Stimulated activated CD8-positive, alpha-beta memory T cell treated with anti-CD3 and anti-CD28 coated beads, Interleukin-4, amount 100 ng/mL, for 24 hours (primary cell): Measurements from ENCODE around the gene ISM1.

ENCODE experiments used
- DNase-seq: peaks from one replicate; pipeline ENCODE4 v3.0.0-alpha.2; 2020; ENCODE audit warnings: low read depth

Gene ISM1

GRCh38 chr20:13256606-13257005, 35.5 kb downstream of the ISM1 start:
- DNase-seq, result no peak

GRCh38 chr20:13259921-13260320, 38.8 kb downstream of the ISM1 start:
- DNase-seq, result no peak

- no peak for DNase-seq
Observed at GRCh38 chr20:13260650-13261279, 39.7 kb downstream of the ISM1 start.

- peak; percentile 55 for DNase-seq
Observed at GRCh38 chr20:13261460-13262301, 40.6 kb downstream of the ISM1 start.

GRCh38 chr20:13262302-13262650, 41.2 kb downstream of the ISM1 start:
- DNase-seq, result no peak

GRCh38 chr20:13262671-13263360, 41.7 kb downstream of the ISM1 start:
- no peak for DNase-seq

- DNase-seq, result no peak
Observed at GRCh38 chr20:13263451-13263850, 42.4 kb downstream of the ISM1 start.

- DNase-seq, result no peak
Observed at GRCh38 chr20:13264907-13265306, 43.8 kb downstream of the ISM1 start.

- DNase-seq, result no peak
Observed at GRCh38 chr20:13265941-13266340, 44.9 kb downstream of the ISM1 start.

- no peak for DNase-seq
Observed at GRCh38 chr20:13267231-13267630, 46.2 kb downstream of the ISM1 start.

GRCh38 chr20:13268953-13269352, 47.9 kb downstream of the ISM1 start:
- no peak for DNase-seq

- no peak for DNase-seq
Observed at GRCh38 chr20:13270211-13270610, 49.1 kb downstream of the ISM1 start.

GRCh38 chr20:13271098-13271497, 50.0 kb downstream of the ISM1 start:
- no peak for DNase-seq

GRCh38 chr20:13271977-13272975, 51.2 kb downstream of the ISM1 start:
- DNase-seq, result no peak

- DNase-seq, result no peak
Observed at GRCh38 chr20:13274275-13274861, 53.3 kb downstream of the ISM1 start.

GRCh38 chr20:13276945-13277541, 56.0 kb downstream of the ISM1 start:
- DNase-seq, result no peak

GRCh38 chr20:13277663-13278295, 56.7 kb downstream of the ISM1 start:
- no peak for DNase-seq

GRCh38 chr20:13278812-13279570, 57.9 kb downstream of the ISM1 start:
- no peak for DNase-seq

GRCh38 chr20:13280609-13281324, 59.7 kb downstream of the ISM1 start:
- DNase-seq, result no peak
